HG03196 (cell line): ENCODE data around the gene CDC14A.

Source experiments
- ATAC-seq: cut with Tn5 transposase; IDR thresholded peaks from one replicate; pipeline ENCODE4 v1.9.1; 2021; ENCODE audit not compliant: unreplicated experiment

Gene CDC14A

GRCh38 chr1:100479620-100480338 is 127.5 kb downstream of the CDC14A start:
- ATAC-seq, result no peak

GRCh38 chr1:100481303-100481702 is 129.0 kb downstream of the CDC14A start:
- ATAC-seq, result no peak

DNA sequence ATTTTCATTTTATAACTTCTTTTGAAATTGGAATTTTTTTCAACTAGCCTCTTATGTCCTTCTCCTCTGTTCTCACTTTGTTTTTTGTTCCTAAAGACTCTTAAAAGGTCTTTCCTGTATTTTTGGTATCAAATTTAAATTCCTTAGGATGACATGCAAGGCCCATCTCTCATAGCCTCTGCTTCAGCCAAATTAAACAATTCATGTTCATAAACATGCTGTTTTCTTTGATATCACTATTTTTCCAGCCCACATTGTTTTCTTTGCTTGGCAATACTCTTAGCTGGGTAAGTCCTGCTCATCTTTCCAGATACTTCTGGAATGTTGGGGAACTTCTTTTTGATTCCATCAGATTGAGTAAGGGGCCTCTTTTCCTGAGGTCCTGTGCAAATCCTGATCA is 129.9 kb downstream of the CDC14A start:
- ATAC-seq, result no peak

- no peak for ATAC-seq
These were observed 130.4 kb downstream of the CDC14A start for GRCh38 chr1:100482748-100483147.

DNA sequence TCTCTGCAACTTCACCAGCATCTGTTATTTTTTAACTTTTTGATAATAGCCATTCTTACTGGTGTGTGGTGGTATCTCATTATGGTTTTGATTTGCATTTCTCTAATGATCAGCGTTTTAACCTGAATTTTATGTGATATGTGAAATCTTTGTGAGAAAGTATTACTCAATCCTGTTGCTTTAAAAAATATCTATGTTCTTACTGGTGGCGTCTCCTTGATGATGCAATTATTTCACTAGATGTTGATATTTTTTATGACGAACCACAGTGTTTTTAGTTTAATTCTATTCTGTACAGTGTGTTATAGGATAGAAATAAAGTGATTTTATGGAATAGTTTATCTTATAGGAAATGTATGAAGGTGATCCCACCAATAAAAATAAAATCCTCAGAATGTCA is 130.9 kb downstream of the CDC14A start:
- no peak for ATAC-seq

DNA sequence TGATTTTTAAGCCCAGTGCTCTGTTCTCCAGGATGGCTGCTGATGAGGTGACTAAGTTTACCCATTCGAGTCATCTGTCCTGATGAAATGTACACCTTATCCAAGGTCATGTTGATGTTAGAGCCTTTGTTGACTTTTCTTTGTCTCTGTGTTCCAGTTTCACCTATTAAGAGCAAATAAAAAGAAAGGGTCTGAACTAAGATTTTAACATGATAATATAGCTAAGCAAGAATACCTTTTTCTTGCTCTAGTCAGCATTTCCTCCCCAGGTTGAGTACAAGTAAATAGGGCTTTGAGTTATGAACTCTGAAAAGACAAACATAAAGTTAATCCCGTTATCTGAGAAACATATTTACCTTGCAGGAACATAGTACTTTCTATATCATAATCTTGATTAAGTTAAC is 133.6 kb downstream of the CDC14A start:
- no peak for ATAC-seq

- no peak for ATAC-seq
These were observed 142.2 kb downstream of the CDC14A start for GRCh38 chr1:100494393-100495084.

DNA sequence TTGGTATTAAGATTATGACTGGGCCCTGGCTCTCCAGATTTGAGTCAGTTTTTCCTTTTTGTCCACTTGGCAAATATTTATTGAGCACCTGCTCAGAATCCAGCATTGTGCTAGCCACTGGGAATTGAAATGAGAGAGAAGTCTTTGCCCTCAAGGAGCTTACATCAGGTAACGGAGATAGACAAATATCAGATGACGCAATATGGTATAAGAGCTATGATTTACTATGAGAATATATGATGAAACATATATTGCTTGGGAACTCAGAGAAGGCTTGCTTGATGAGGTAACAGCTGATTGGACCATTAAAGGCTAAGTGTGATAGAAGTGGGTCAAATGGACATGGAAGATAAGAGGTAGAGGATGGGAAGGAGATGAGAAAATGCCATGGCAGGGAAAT is 144.6 kb downstream of the CDC14A start:
- no peak for ATAC-seq

GRCh38 chr1:100497796-100498195 is 145.5 kb downstream of the CDC14A start:
- ATAC-seq, result no peak

DNA sequence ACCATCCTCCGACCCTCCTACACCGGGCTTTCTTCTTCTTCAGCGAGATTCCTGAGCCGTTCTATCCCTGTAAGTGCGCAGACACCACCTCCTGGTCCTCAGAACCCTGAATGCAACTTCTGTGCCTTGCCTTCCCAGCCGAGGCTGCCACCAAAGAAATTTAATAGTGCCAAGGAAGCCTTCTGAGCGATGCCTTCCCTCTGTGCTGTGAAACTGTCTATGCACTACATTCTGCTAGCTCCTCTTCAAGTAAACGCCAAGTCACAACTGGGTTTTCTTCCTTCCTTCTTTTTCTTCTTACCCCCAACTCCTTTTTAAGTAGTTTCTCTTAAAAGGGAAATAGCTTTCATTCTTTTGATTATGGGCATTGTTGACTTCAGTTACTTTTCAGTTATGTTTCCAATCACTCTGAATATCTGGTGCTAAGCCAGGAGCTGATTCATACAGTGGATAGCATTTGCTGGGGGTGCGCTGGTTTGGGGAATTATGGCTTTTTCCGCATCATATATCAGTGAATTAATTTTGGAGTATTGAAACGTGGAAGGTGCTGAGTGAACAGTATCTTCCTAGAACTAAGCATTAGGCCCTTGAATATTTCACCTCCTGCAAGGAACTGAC is 147.0 kb downstream of the CDC14A start:
- ATAC-seq, result no peak

DNA sequence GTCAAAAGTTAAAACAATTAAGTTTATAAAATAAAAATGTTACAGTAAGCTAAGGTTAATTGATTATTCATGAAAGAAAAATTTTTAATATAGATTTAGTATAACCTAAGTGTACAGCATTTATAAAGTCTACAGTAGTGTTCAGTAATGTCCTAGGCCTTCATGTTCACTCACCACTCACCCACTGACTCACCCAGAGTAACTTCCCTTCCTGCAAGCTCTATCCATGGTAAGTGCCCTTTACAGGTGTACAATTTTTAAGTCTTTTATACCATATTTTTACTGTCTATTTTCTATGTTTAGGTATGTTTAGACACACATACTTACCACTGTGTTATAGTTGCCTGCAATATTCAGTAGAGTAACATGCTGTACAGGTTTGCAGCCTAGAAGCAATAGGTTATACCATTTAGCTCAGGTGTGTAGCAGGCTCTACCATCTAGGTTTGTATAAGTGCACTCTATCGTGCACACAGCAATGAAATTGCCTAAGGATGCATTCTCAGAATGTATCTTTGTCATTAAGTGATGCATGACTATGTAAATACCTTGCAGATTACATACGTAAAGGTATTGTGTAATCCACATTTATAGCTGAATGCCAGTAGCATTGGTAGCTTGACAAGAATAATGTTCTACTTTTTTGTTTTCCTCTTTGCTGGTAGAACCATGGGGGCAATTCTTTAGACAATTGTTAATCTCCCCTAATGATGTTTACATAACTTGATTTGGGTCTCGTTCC is 149.9 kb downstream of the CDC14A start:
- no peak for ATAC-seq

- no peak for ATAC-seq
These were observed 153.9 kb downstream of the CDC14A start for GRCh38 chr1:100506217-100506616.

DNA sequence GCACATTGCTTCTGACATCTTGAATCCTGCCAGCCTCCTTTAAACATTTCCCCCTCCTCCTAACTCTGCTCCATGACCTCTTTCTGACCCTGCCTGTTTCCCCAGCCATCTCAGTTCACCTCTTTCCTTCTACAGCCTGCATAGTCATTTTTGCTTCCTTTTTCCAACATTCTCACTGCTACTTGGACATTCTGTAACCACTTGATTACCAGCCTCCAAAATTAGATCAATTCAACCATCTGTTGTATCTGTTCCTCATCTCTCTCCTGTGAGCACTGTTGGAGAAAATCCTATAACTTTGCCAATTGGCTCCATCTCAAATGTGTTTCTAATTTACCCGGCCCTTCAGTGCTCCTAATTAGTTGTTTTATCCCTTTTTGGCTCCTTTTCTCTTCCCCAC is 158.1 kb downstream of the CDC14A start:
- no peak for ATAC-seq

GRCh38 chr1:100511058-100511457 is 158.8 kb downstream of the CDC14A start:
- ATAC-seq, result no peak

DNA sequence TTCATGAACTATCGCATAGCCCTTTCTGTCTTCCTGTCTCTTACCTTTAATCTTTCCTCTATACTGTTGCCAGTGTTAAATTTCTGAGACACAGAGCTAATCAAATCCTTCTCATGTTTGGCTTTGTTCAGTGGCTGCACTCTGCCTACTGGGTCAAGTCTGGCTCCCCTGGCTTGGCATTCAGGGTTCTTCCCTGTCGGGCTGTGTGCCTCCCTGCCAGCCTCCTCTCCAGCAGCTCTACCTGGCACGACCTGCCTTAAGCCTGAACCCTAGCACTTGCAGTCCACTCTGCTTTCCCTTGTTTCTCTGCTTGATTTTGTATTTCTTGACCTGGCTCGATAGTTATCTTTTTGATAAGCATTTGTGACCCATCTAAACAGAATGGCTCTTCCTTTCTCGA is 159.5 kb downstream of the CDC14A start:
- no peak for ATAC-seq

DNA sequence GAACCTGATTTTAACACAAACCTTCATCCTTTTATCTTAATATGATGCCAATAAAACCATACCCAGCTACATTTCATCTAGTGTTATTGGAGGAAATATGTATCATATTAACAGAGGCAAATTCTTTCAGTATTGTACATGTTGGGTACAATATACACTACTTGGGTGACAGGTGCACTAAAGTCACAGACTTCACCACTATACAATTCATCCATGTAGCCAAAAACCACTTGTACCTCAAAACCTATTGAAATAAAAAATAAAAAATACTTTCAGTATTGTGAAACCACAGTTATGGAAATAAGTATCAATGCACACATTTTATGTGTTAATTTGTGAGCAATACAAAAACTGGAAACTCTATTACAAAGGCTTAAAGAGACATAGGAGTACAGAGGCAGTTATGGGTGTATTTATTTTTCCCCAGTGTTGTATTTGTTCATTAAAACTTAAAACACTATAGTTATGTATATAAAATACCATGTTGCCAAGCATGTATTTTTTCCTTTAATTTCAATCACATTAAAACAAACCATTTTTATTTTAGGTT is 160.6 kb downstream of the CDC14A start:
- no peak for ATAC-seq

- ATAC-seq, result no peak
These were observed 164.6 kb downstream of the CDC14A start for GRCh38 chr1:100516857-100517256.

GRCh38 chr1:100517515-100517914 is 165.2 kb downstream of the CDC14A start:
- no peak for ATAC-seq

- no peak for ATAC-seq
These were observed 165.7 kb downstream of the CDC14A start for GRCh38 chr1:100518023-100518422.

GRCh38 chr1:100523038-100523652 is 170.8 kb downstream of the CDC14A start:
- ATAC-seq, result peak; percentile 86

DNA sequence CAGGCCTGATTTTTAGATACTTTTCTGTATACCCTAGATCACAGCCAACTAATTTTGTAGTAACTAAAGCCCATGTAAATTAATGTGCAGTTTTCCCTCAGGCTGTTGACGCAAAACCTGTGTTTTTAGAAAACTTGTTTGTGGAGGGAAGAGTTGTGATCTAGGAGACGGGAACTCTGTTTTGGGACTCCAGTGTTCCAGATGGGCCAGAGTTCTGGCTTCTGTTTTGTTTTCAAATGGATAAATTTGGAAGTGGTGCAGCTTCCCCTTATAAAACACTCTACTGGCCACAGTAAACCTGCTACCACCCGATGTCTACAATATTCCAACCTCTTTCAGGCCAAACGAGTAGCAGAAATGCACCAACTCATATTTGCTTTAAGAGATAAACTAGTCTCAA is 172.0 kb downstream of the CDC14A start:
- no peak for ATAC-seq
